KBM-7 (cell line): ENCODE data around the gene ADORA2A.

Source experiments
- DNase-seq: peaks from one replicate; pipeline ENCODE4 v3.0.0-alpha.2; 2015
- in situ Hi-C: fragments of 300-500 bp; cut with MboI; formaldehyde crosslinking; loops from 2 replicates; pipeline ENCODE4 v1.14.3; 2020; ENCODE audit warnings: low sequenced_read_pairs, low pct_unique_long_range_greater_than_20kb, mixed read lengths

Gene ADORA2A

DNA sequence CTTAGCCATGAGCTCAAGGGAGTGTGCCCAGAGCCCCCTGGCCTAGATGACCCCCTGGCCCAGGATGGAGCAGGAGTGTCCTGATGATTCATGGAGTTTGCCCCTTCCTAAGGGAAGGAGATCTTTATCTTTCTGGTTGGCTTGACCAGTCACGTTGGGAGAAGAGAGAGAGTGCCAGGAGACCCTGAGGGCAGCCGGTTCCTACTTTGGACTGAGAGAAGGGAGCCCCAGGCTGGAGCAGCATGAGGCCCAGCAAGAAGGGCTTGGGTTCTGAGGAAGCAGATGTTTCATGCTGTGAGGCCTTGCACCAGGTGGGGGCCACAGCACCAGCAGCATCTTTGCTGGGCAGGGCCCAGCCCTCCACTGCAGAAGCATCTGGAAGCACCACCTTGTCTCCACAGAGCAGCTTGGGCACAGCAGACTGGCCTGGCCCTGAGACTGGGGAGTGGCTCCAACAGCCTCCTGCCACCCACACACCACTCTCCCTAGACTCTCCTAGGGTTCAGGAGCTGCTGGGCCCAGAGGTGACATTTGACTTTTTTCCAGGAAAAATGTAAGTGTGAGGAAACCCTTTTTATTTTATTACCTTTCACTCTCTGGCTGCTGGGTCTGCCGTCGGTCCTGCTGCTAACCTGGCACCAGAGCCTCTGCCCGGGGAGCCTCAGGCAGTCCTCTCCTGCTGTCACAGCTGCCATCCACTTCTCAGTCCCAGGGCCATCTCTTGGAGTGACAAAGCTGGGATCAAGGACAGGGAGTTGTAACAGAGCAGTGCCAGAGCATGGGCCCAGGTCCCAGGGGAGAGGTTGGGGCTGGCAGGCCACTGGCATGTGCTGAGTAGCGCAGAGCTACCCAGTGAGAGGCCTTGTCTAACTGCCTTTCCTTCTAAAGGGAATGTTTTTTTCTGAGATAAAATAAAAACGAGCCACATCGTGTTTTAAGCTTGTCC, 14.3 kb downstream of the ADORA2A start:
- DNase-seq, result no peak
- in situ Hi-C loops, result no loop called here

DNA sequence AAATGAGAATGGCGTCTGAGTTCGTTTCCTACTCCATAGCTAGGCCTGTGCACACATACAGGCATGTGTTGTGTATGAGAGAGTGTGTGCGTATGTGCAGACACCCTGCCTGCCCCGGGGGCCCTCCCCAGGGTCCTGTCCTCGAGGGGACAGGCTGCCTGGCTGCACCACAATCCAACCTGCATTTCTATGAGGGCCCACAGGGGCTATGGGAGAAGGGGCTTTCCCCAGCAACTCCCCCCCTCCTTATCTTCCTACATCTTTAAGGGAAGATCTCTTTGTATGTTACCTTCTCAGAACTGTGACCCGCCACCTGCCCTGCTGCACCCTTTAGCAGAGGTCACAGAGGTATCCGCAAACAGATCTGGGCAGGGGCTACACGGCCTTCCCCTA, 14.9 kb downstream of the ADORA2A start:
- no peak for DNase-seq
- in situ Hi-C loops, result no loop called here

DNA sequence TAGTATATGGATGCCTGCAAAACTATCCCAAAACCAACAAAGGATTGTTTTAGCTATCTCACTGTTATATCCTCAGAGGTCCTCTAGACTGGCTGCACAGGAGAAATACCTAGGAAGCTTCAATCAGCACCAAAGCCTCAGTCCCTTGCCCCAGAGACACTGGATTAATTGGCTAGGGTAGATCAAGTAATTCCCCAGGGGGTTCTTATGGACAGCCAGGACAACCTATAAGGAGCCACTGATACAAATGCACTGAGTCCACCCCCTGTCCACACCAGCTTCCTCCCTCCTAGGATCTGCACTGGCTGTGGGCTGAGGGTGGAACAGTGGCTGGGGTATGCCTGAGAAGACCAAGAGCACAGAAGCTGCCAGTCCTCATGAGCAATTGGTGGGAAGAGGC, 16.3 kb downstream of the ADORA2A start:
- DNase-seq, result no peak
- in situ Hi-C loops, result no loop called here

DNA sequence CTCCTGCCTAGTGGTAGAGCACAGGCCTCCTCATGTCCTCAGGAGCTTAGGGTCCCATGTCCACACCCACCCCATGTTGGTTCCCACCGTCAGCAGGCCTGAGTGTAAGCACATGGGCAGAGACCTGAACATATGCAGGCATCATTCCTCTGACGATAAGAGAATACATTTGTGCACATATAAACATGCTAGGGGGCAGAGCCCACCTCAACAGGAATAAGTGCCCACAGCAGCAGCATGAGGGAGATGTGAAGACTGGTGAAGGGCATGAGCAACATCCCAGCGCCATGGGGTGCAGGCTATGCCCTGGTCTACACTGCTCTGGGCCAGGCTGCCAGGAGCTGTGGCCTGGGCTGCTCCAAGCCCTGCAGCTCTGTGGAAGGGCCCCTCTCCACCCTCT, 16.9 kb downstream of the ADORA2A start:
- in situ Hi-C loops, result no loop called here
- no peak for DNase-seq

DNA sequence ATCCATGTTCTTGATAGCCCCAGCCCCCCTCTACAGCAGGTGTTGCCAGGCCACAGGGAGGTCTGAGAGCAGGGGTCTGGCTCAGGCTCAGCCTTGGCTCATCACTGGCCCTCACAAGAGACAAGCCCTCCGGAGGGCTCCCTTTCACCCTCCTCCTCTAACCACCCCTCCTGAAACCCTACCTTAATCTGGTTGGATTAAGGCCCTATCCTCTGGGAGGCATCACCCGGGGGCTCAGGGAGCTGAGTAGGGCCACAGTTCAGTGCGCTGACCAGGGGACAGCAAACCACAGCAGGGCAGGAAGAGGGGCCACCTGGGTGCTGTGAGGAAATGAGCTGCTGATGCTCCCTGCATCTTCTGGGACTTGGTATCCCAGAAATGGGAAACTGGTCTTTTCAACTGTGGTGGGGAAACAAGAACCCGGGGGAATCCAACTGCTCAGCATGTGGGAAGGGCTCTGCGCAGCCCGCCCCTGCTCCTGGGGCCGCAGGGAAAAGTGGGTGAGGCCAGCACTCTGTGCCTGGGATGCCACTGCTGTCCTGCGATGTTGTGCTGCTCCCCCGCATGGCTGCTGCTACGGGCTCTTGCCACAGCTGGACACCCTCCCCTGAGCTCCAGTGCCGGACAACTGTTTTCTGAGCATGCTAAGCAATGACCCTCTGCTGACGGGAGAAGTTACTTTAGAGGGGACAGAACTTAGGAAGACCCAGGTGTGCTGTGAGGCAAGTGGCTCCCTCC, 17.5 kb downstream of the ADORA2A start:
- in situ Hi-C loops, result no loop called here
- no peak for DNase-seq

DNA sequence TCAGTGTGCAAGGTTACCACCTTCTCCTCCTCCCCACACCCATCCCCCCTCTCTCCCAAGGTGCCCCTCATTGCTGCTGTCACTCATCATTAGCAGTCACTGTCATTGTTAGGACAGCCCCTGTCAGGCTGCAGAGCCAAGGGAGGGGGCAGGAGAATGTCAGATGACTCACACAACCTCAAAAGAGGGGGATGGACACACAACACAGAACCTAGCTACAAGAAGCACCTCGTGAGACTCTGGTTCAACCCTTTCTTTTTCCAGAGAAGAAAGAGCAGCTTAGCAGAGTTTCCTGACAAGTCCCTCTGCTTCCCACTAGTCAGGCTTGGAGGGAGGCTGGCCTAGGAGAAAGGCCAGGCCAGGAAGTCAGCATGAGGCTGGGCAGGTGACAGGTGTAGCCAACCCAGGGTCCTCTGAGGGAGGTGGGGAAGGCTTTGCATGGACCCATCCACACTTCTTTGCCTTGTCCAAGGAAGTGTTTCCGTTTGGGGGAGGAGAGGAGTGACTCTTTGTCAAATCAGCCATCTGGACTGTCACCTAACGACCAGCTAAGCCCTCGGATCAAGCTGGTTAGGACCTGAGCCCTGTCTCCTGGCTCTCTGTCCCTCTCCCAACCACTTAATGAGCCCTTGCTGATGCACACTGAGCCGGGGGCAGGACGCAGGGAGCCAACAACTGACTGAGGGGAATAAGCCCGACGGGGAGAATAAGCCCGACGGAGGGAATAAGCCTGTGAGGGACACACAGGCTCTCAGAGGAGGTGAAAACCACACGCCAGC, 18.3 kb downstream of the ADORA2A start:
- in situ Hi-C loops, result no loop called here
- DNase-seq, result no peak

DNA sequence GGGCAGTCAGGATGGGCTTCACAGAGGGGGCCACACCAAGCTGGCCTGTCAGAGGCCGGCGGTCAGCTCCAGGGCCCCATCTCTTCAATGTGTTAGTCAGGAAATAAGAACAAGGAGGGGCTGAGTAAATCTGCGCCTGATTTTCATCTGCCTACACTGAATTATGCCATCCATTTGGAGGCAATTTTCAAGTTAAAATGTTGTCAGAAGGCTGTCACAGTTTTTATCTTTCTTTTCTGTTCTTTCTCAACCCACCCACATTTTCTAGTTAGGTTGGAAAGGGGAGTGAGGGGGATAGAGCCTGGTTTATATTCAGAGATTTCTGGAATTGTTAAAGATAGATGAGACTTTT, 18.8 kb downstream of the ADORA2A start:
- in situ Hi-C loops, result no loop called here
- no peak for DNase-seq

DNA sequence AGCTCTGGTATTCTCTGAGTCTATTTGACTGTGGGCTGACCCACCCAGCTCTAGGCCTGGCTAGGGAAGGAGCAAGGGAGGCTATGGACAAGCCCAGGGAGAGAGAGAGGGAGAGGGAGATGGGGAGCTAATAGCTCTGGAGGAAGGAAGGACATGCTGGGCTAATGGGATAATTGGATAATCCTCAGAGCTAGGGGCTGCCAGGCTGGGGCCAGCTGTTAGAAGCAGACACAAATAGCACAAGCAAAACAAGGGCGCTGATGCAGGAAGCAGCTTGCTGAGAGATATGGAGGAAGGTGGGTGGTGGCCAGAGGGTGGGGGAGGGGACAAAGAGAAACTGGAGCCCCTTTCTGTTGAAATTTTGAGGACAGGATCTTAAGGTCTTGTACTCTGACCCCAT, 23.2 kb downstream of the ADORA2A start:
- peak; percentile 64 for DNase-seq
- in situ Hi-C loops, result no loop called here

DNA sequence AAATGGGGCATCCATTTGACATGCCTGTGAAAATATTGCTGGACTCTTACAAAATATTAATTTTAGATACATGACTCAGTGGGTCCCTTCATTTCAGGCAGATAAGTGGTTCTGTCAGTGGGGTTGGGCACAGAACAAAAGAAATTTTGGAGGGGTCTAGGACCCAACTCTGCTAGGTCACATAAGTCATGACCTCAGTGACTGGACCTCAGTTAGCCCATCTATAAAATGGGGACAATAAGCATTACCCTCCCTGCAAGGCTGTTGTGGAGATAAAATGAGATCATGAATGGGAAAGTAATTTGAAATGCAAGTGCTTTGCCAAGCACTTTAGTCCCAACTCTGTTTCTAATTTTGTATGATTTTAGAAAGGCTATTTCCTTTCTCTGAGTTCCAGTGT, 23.8 kb downstream of the ADORA2A start:
- in situ Hi-C loops, result no loop called here
- no peak for DNase-seq

DNA sequence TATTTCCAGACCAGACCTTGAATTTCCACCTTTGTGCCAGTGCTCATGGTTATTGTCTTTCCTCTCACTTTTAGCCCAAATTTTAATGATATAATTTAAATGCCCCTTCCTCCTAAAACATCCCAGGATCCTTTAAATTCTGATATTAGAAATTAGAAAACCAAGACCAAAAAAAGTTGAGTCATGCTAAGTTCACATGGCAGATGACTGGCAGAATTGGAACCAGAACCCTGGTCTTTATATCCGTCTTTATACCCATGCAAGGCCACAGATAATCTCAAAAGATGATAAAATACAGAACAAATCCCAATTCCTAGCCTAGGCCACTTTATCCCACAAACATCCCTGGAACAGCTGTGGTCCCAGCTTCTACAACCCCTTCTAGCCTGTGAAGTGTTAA, 26.5 kb downstream of the ADORA2A start:
- no peak for DNase-seq
- in situ Hi-C loops, result no loop called here

DNA sequence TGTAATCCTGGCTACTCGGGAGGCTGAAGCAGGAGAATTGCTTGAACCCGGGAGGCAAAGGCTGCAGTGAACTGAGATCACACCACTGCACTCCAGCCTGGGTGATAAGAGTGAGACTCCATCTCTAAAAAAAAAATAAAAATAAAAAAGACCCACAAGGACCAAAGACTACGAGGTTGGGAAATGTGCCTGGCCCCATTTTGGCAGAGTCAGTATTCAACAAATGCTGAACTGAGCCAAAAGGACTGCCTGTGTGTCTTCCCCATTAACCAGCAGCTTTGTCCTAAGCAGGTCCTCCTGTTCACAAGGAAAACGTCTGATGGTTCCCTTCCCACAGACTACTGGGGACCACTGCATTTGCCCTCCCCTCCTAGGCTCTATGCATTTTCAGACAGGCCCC, 27.6 kb downstream of the ADORA2A start:
- DNase-seq, result no peak
- in situ Hi-C loops, result no loop called here

DNA sequence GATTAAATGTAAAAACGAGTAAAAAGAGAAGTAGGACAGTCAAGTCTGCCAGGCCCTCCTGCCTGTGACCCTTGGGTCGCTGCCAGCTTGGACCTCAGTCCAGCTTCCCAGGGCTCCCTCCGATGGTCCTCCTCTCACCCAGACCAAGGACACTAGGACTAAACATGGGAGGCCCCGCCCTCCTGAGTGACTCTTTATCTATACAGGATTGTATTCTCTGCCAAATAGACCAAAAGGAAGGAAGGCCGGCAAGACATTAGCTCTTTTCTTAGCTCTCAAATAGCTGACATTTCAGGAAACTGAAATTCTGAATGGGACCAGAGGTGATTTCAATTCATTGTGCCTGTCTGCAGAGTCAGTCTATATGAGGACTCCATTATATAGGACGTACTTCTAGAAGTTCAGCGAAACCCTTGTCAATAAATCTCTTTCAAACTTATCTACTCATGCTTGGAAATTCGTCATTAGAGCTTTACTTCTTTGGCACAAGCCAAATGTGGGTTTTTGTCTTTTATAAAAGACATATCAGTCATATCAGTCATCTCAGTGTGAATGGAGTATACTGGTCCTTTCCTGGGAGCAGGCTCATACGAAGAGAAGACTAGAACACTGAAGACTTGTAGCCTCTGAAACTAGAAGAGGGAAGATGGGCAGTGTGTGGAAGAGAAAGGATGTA, 28.5 kb downstream of the ADORA2A start:
- no peak for DNase-seq

DNA sequence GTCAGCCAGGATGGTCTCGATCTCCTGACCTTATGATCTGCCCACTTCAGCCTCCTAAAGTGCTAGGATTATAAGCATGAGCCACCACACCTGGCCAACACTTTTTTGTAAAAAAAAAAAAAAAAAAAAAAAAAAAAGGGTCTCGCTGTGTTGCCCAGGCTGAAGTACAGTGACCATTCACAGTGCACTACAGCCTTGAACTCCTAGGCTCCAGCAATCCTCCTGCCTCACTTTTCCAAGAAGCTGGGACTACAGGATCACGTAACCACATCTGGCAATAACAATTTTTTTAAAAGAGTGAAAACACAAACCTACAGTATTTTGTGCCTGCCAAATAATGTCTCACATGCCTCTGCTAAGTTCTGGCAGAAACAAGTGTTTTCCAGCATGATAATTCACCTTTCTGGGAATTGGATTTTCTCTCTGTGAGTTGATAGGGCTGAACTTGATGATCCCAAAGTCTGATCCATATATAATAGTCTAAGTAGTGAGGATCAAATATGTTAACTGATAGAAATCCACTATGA, 30.6 kb downstream of the ADORA2A start:
- DNase-seq, result no peak
- in situ Hi-C loops, result no loop called here

More for the DNA sequence above, 28.5 kb downstream of the ADORA2A start:
- in situ Hi-C loops, result no loop called here

DNA sequence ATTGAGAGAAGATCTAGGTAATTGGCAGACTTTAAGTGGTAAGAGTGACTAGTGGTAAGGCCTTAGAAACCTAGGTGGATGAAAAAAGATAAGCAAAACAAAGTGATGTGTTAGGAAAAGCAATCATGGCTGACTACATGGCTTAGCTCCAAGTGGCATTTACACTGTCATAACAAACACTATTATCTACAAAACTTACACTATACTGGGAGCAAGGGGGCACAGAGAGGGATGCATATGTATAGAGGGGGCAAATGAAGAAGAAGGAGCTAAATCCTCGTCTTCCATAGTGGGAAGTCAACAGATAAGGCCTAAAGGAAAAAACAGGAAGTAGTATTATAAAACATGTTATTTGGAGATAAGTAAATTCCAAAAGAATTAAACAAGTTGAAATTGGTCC, 32.5 kb downstream of the ADORA2A start:
- DNase-seq, result no peak
- in situ Hi-C loops, result no loop called here

DNA sequence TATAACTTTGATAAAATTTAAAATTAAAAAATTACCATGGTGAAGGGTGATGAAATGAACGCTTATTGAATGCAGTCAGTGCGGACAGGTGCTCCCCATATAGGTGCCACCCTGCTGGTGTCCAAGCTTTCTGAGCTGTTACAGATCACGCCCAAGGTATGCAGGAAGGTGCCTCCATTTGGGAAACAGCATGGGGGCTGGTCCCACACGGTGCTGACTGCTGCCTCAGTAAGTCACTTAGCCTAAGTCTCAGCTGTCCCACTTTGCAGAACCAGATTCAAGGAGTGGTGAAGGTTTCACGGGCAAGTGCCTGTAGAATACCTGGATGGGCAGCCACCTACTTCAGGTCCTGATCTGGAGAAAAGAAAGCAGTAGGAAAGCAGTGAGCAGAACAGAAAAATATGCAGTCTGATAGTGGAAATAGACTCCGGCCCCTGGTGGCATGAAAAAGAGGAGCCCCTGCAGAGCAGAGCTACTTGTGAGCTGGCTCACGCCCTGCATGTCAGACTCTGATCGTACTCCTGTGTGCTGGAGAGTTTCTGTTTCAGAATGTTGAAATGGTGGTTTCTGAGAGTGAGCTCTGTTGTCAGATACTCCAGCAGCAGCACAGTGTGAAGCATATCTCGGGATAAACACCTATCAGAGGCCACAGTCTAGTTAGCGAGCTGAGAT, 33.2 kb downstream of the ADORA2A start:
- DNase-seq, result no peak
- in situ Hi-C loops, result no loop called here

DNA sequence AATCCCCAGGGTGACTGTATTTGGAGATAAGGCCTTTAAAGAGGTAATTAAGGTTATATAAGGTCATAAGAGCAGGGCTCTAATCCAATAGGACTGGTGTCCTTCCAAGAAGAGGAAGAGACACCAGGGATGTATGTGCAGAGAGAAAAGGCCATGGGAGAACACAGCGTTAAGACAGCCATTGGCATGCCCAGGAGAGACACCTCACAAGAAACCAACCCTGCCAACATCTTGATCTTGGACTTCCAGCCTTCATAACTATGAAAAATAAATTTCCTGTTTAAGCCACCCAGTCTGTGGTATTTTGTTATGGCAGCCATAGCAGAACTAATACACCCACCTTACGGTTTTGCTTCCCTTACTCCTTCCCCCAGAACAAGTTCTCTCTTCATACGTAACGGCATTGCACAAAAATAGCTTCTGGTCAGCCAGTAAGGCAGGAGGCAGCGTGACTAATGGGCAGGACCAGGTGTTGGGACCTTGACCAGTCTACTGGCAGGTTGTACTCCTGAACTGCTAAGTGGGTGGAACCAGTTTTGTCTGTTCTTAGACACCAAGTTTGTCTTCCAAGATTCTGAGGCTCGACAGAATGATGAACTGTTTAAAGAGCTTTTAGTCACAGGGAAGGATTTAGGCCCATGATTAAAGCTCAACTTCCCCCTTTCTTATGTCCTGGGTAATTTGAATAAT, 35.8 kb downstream of the ADORA2A start:
- in situ Hi-C loops, result no loop called here
- DNase-seq, result no peak

DNA sequence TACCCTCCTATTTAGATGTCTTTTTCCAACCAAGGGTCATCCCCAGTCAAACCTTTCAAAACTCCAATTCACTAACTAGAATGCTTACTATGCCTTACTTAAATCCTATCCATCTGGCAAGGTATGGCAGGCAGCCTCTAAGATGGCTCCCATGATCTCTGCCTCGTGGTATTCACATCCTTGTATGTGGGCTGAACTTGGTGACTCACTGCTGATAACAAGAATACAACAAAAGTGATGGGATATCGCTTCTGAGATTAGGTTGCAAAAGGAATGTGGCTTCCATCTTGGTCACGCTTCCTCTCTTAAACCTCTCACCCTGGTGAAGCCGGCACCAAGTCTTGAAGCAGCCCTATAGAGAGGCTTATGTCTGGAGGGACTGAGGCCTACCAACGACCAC, 38.2 kb downstream of the ADORA2A start:
- in situ Hi-C loops, result no loop called here

DNA sequence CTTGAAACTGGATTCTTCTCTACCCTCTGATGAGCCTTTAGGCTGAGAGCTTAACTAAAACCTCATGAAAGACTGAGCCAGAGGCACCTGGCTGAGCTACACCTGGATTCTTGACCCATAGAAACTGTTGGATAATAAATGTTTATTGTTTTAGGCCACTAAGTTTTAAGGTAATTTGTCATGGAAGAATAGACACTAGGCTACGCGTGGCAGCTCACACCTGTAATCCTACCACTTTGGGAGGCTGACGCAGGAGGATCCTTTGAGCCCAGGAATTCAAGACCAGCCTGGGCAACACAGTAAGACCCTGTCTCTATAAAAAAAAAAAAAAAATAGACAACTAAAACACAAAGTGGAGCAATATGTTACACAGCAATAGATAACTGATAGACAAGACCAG, 38.6 kb downstream of the ADORA2A start:
- in situ Hi-C loops, result no loop called here
- DNase-seq, result no peak

More for the DNA sequence above, 38.2 kb downstream of the ADORA2A start:
- no peak for DNase-seq
